A549 (cell line): ENCODE measurements around the gene GH2. TPM values are rescaled to one million over a fixed set of nuclear protein-coding genes. Genes with fewer than 3 reads are reported as not detected.

ENCODE experiments used
- ATAC-seq, 2 experiments: fragments of 200-7000 bp in 1 of 2; fragments of >200 bp in 1 of 2; cut with Nextera tagmentation in 1 of 2; cut with Tn5 transposase in 1 of 2; 3 replicates each; pipeline versions ENCODE4 v1.8.0 to v1.9.1; 2018 to 2020; ENCODE audit warnings: mild to moderate bottlenecking in 1 of 2, moderate library complexity in 1 of 2
- CTCF ChIA-PET: fragments of 300-600 bp; sonication (Branson Sonifier 250); formaldehyde crosslinking; extraction: SDS; loops from one replicate; lab custom pipeline; 2021; ENCODE audit warnings: antibody characterized with exemption, inconsistent platforms; lab: Yijun Ruan, JAX
- POLR2A ChIA-PET: fragments of 350-600 bp; formaldehyde crosslinking; extraction: SDS; loops from one replicate; lab custom pipeline; 2021; ENCODE audit warnings: antibody characterized with exemption, inconsistent platforms; lab: Yijun Ruan, JAX
- DNase-seq, 2 experiments: peaks; one replicate each; pipeline versions ENCODE4 v3.0.0 to v3.0.0-alpha.2; 2011 to 2016; ENCODE audit warnings: low read depth in 1 of 2, low spot score in 1 of 2
- FAIRE-seq: peaks from 2 replicates; lab custom pipeline; 2011; peaks lifted over from hg19 to GRCh38; lab: Jason Lieb, UNC
- H3K27ac ChIP-seq, 2 experiments: fragments of >200 bp; sonication (Bioruptor Twin); formaldehyde crosslinking; 3 replicates each; pipeline ENCODE4 v1.5.1; 2016 to 2017
- H3K4me1 ChIP-seq: fragments of >200 bp; sonication (Bioruptor Twin); formaldehyde crosslinking; 3 replicates; pipeline ENCODE4 v1.6.1; 2016
- H3K4me2 ChIP-seq: fragments of >200 bp; sonication (Bioruptor Twin); formaldehyde crosslinking; 3 replicates; pipeline ENCODE4 v1.6.1; 2016
- H3K4me3 ChIP-seq: fragments of >200 bp; sonication (Bioruptor Twin); formaldehyde crosslinking; 3 replicates; pipeline ENCODE4 v1.5.1; 2016
- H3K9me3 ChIP-seq: fragments of >200 bp; sonication (Bioruptor Twin); formaldehyde crosslinking; 3 replicates; pipeline ENCODE4 v1.6.1; 2016
- ATOH8 ChIP-seq: fragments of 250-450 bp; sonication (Bioruptor Pico); IDR thresholded peaks from 2 replicates; pipeline ENCODE4 v1.5.0; 2020; ENCODE audit warnings: low read depth, mild to moderate bottlenecking, moderate library complexity
- FOXS1 ChIP-seq: fragments of 250-450 bp; sonication (Bioruptor Pico); IDR thresholded peaks from 2 replicates; pipeline ENCODE4 v1.5.0; 2020; ENCODE audit warnings: mild to moderate bottlenecking, moderate library complexity
- HOXB5 ChIP-seq: fragments of 250-450 bp; sonication (Bioruptor Pico); IDR thresholded peaks from 2 replicates; pipeline ENCODE4 v1.5.0; 2020; ENCODE audit warnings: mild to moderate bottlenecking, moderate library complexity
- KDM1A ChIP-seq: fragments of 200-600 bp; sonication (generic); IDR thresholded peaks from 2 replicates; pipeline ENCODE4 v1.6.1; 2016; ENCODE audit warnings: low read depth, mild to moderate bottlenecking
- KDM5A ChIP-seq: fragments of 200-600 bp; sonication (generic); IDR thresholded peaks from 2 replicates; pipeline ENCODE4 v1.6.1; 2016; ENCODE audit warnings: antibody characterized with exemption, mild to moderate bottlenecking
- MAZ ChIP-seq: fragments of 150-350 bp; IDR thresholded peaks from 2 replicates; pipeline ENCODE4 v1.6.1; 2014; ENCODE audit warnings: antibody characterized with exemption, low read depth, low read length, borderline replicate concordance
- PBX3 ChIP-seq: IDR thresholded peaks from 2 replicates; pipeline ENCODE4 v1.6.1; 2012
- RAD21 ChIP-seq, 2 experiments: fragments of >200 bp in 1 of 2; sonication (Bioruptor Twin) in 1 of 2; formaldehyde crosslinking in 1 of 2; IDR thresholded peaks in 1 of 2; conservative IDR thresholded peaks in 1 of 2; 2 replicates in 1 of 2; 3 replicates in 1 of 2; pipeline ENCODE4 v1.6.1; 2012 to 2018; ENCODE audit warnings: inconsistent platforms in 1 of 2
- SMC3 ChIP-seq: fragments of >200 bp; sonication (Bioruptor Twin); formaldehyde crosslinking; IDR thresholded peaks from 3 replicates; pipeline ENCODE4 v1.6.1; 2018; ENCODE audit warnings: inconsistent platforms
- SREBF2 ChIP-seq: fragments of 450-650 bp; IDR thresholded peaks from 2 replicates; pipeline ENCODE4 v1.6.1; 2014; ENCODE audit warnings: mild to moderate bottlenecking, moderate library complexity
- ZFP36 ChIP-seq: fragments of 450-650 bp; IDR thresholded peaks from 2 replicates; pipeline ENCODE4 v1.6.1; 2014; ENCODE audit warnings: borderline replicate concordance; ENCODE audit not compliant: partially characterized antibody
- WGBS: methylation state at CpG from one replicate; pipeline ENCODE4 v1.1.6; 2017; ENCODE audit errors: missing lambda C conversion rate; 5-methylcytosine and 5-hydroxymethylcytosine counted together
- polyA minus RNA-seq: library from RNA; depleted of rRNA, polyadenylated mRNA; stranded (reverse); fragments of >200 nt; gene quantifications from 2 replicates; pipeline ENCODE4 v1.2.3, GENCODE V29; 2011; rRNA and poly(A)+ RNA removed
- polyA plus RNA-seq, 4 experiments: library from polyadenylated mRNA; depleted of rRNA in 3 of 4; stranded (reverse); fragments of >200 nt; fragmentation: RNase III in 1 of 4; extraction: RNeasy Plus Mini Kit Qiagen cat#74134 plus additional on column Dnase treatment in 1 of 4; gene quantifications; 2 replicates in 3 of 4; 3 replicates in 1 of 4; pipeline ENCODE4 v1.2.3, GENCODE V29; 2011 to 2017
- TF ChIP-seq, protein P1 (sequence below): fragments of >200 bp; sonication (Bioruptor Twin); formaldehyde crosslinking; IDR thresholded peaks from 3 replicates; pipeline ENCODE4 v1.5.1; 2016
- TF ChIP-seq, protein P2 (sequence below): fragments of 450-650 bp; IDR thresholded peaks from 2 replicates; pipeline ENCODE4 v1.6.1; 2014; ENCODE audit warnings: antibody characterized with exemption

GH2 gene
- polyA plus RNA-seq (2011; rRNA removed) (not detected in 2 replicates), polyA plus RNA-seq (2017; fragmentation: RNase III; extraction: RNeasy Plus Mini Kit Qiagen cat#74134 plus additional on column Dnase treatment) (not detected in 3 replicates), polyA minus RNA-seq (not detected in 2 replicates)
- polyA plus RNA-seq (2012; cell fraction: cytosol; rRNA removed): not detected in 2 replicates
- not detected in 2 replicates for polyA plus RNA-seq (2012; cell fraction: nucleus; rRNA removed)

DNA sequence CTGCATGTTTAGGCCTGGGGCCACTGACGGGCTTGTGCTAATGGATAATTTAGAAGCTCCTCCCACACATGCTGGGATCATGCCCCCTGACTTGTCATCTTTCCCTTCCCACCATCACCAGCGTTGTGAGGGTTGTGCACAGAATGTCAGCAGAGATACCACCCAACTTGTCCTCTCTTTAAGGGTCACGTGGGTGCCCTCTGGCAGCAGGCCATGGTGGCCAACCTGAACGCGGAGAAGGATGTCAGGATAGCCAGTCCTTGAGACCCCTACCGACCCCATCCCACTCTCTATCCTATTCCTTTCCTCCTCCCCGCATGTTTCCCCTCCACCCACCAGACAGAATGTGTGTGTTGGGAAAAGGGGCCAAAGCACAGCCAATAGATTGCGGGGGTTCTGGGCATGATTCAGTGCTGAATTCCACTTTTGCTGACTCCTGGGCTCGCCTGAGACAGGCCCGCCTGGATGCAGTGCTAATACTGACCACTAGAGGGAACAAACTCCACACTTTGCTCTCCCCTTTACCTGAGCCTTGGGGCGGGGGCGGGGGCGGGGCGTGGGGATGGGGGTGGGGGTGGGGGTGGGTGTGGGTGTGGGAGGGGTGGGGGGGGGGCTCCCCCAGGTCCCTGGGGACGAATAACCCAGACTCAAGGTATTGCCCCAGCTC, at the start of gene GH2:
TSS of gene GH2 (minus strand) at position 10 of the 667 bp plus-strand sequence. CDS start 143 bp downstream, outside the sequence.
- 35% methylated on average over 11 of the region's 15 CpGs for WGBS
- ATAC-seq: peak; percentile 69 to 93; a peak in 5 of 6 replicates

GRCh38 chr17:63930951-63931575, 49.3 kb upstream of the GH2 start:
- Histone ChIP-seq H3K4me1 (no peaks in the 10 kb centered on the region), H3K9me3 (no peaks in the 10 kb centered on the region), H3K4me2 (no peak overlapping the region), H3K27ac (no peak overlapping the region), H3K4me3 (no peak overlapping the region)
- no peak for FAIRE-seq
- peak in 1 of 2 experiments; percentile 41; a peak in 3 of 6 replicates for ATAC-seq
- WGBS: 74% methylated on average over 16 of the region's 16 CpGs
- DNase-seq: no peak
- ChIA-PET POLR2A (no interaction called here), CTCF (interaction anchor here (0.9 to 9.0 kb wide), 11 partner anchors 9 to 351 kb away, joined by 3 to 132 read pairs (median 10); partner anchors contain the start of genes CSHL1 and GH1)
- TF ChIP-seq ZFP36 (no peak), FOXS1 (CRISPR knock-in tag) (no peak), KDM1A (no peak), HOXB5 (no peak), KDM5A (no peak)

More for the DNA sequence above, at the start of gene GH2:
- Histone ChIP-seq H3K27ac (no peak within 1 kb of the TSS), H3K9me3 (no peaks in the 10 kb centered on the region), H3K4me2 (peak within 1 kb of the TSS; percentile 37; the same call in 1 of the 3 replicates), H3K4me3 (no peak within 1 kb of the TSS), H3K4me1 (no peaks in the 10 kb centered on the region)
- ChIA-PET CTCF (interaction anchor here (0.6 to 4.4 kb wide), 22 partner anchors 8 to 577 kb away, joined by 3 to 56 read pairs (median 4); partner anchors contain the start of gene GH1), POLR2A (no interaction called here)
- no peak for TF ChIP-seq KDM1A
- 0 out of 5 replicates have a peak, but pooled peaks of 1 of the 2 experiments have one; percentile 20 for TF ChIP-seq RAD21 (conservative IDR thresholded peaks at IDR 0.05 in 1 of 2, IDR thresholded peaks at IDR 0.05 in 1 of 2)
- no peak for TF ChIP-seq PBX3
- TF ChIP-seq SREBF2: no peak
- TF ChIP-seq ATOH8 (CRISPR knock-in tag): no peak
- TF ChIP-seq, protein P1, sequence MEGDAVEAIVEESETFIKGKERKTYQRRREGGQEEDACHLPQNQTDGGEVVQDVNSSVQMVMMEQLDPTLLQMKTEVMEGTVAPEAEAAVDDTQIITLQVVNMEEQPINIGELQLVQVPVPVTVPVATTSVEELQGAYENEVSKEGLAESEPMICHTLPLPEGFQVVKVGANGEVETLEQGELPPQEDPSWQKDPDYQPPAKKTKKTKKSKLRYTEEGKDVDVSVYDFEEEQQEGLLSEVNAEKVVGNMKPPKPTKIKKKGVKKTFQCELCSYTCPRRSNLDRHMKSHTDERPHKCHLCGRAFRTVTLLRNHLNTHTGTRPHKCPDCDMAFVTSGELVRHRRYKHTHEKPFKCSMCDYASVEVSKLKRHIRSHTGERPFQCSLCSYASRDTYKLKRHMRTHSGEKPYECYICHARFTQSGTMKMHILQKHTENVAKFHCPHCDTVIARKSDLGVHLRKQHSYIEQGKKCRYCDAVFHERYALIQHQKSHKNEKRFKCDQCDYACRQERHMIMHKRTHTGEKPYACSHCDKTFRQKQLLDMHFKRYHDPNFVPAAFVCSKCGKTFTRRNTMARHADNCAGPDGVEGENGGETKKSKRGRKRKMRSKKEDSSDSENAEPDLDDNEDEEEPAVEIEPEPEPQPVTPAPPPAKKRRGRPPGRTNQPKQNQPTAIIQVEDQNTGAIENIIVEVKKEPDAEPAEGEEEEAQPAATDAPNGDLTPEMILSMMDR: peak; percentile 36; the same call in 2 of the 3 replicates
- TF ChIP-seq, protein P2, sequence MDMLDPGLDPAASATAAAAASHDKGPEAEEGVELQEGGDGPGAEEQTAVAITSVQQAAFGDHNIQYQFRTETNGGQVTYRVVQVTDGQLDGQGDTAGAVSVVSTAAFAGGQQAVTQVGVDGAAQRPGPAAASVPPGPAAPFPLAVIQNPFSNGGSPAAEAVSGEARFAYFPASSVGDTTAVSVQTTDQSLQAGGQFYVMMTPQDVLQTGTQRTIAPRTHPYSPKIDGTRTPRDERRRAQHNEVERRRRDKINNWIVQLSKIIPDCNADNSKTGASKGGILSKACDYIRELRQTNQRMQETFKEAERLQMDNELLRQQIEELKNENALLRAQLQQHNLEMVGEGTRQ: 0 out of 2 replicates have a peak, but pooled peaks have one; percentile 26
- TF ChIP-seq SMC3: 0 out of 3 replicates have a peak, but pooled peaks have one; percentile 13
- no peak for TF ChIP-seq MAZ
- TF ChIP-seq ZFP36: no peak
- FAIRE-seq (no peak), DNase-seq (peak; percentile 65 to 91)
